Fibroblast of mammary gland (primary cell): Measurements from ENCODE around the gene NFE2L1.
"Not testable (repeated sequence)": the region's sequence is repeated elsewhere in the genome, so short reads cannot be mapped to it uniquely, and the experiment has no call there.

ENCODE experiments used
- DNase-seq: peaks from one replicate; pipeline ENCODE4 v3.0.0-alpha.2; 2010; ENCODE audit warnings: low read depth
- H3K4me3 ChIP-seq: 2 replicates; pipeline ENCODE4 v1.5.1; 2011; ENCODE audit warnings: low read depth, mild to moderate bottlenecking, low read length, moderate library complexity; ENCODE audit not compliant: control insufficient read depth
- TF ChIP-seq, protein P1 (sequence below): conservative IDR thresholded peaks from 2 replicates; pipeline ENCODE4 v1.5.1; 2011; ENCODE audit warnings: low read depth, low read length, inconsistent platforms; ENCODE audit not compliant: control insufficient read depth, insufficient read depth

The NFE2L1 gene, protein sequence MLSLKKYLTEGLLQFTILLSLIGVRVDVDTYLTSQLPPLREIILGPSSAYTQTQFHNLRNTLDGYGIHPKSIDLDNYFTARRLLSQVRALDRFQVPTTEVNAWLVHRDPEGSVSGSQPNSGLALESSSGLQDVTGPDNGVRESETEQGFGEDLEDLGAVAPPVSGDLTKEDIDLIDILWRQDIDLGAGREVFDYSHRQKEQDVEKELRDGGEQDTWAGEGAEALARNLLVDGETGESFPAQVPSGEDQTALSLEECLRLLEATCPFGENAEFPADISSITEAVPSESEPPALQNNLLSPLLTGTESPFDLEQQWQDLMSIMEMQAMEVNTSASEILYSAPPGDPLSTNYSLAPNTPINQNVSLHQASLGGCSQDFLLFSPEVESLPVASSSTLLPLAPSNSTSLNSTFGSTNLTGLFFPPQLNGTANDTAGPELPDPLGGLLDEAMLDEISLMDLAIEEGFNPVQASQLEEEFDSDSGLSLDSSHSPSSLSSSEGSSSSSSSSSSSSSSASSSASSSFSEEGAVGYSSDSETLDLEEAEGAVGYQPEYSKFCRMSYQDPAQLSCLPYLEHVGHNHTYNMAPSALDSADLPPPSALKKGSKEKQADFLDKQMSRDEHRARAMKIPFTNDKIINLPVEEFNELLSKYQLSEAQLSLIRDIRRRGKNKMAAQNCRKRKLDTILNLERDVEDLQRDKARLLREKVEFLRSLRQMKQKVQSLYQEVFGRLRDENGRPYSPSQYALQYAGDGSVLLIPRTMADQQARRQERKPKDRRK

DNA sequence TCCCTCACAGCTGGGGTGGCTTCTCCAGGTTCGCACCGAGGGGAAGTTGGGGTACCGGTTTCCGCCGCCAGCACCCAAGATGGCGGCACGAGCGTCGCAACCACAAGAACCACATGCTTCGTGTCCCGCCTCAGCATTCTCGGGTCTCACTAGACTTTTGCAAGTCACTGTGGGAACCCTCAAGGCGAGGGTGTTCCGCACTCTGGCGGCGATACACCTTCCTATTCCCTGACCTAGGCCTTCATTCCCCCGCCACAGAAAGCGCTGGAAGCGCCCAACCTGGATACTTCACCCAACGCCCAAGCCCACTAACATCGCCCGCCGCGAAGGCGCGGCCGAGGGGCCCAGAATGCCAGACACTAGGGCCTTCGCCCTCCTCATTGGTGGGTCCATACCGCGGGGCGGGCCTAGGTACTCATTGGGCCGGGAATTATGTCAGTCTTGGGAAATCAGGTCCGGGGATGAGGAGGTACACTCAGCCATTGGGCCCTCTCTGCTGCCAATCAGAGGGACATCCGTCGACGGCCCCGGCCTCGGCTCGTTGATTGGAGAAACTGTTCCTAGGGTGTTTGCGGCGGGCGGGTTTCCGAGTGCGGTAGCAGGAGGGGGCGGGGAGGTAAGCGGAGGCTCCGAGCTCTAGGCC, at the start of gene NFE2L1:
Gene NFE2L1 (plus strand): TSS at position 619 of the 643 bp plus-strand sequence. CDS start 2,760 bp downstream, outside the sequence.
- H3K4me3 ChIP-seq: peak within 1 kb of the TSS; percentile 86
- TF ChIP-seq, protein P1, sequence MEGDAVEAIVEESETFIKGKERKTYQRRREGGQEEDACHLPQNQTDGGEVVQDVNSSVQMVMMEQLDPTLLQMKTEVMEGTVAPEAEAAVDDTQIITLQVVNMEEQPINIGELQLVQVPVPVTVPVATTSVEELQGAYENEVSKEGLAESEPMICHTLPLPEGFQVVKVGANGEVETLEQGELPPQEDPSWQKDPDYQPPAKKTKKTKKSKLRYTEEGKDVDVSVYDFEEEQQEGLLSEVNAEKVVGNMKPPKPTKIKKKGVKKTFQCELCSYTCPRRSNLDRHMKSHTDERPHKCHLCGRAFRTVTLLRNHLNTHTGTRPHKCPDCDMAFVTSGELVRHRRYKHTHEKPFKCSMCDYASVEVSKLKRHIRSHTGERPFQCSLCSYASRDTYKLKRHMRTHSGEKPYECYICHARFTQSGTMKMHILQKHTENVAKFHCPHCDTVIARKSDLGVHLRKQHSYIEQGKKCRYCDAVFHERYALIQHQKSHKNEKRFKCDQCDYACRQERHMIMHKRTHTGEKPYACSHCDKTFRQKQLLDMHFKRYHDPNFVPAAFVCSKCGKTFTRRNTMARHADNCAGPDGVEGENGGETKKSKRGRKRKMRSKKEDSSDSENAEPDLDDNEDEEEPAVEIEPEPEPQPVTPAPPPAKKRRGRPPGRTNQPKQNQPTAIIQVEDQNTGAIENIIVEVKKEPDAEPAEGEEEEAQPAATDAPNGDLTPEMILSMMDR: no peak
- DNase-seq: peak; percentile 100

- no peak overlapping the region for H3K4me3 ChIP-seq
- DNase-seq: peak; percentile 60
- TF ChIP-seq, protein P1: no peak
Measured at GRCh38 chr17:47999582-47999981, 48.6 kb upstream of the NFE2L1 start.

DNA sequence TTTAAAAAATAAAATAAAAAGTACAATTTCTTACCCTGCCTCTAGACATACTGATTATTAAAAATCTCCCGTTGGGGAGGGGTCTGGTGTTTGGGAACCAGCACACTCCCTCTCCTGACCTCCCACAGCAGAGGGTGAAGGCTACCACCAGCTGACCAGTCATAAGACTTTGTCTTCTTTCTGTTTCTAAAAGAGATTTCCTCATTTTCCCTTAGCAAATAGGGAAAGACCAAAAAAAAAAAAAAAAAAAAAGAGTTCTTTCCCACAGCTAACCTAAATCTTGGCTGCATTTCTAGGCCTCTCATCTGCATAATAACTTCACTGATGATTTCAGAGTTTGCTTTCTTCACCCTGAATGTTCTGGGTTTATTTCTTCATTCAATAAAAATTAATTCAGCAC, 47.0 kb upstream of the NFE2L1 start:
- no peak overlapping the region for H3K4me3 ChIP-seq
- TF ChIP-seq, protein P1: no peak
- no peak for DNase-seq

- DNase-seq, H3K4me3 ChIP-seq: not testable (repeated sequence)
Measured at GRCh38 chr17:48001657-48002056, 46.5 kb upstream of the NFE2L1 start.

DNA sequence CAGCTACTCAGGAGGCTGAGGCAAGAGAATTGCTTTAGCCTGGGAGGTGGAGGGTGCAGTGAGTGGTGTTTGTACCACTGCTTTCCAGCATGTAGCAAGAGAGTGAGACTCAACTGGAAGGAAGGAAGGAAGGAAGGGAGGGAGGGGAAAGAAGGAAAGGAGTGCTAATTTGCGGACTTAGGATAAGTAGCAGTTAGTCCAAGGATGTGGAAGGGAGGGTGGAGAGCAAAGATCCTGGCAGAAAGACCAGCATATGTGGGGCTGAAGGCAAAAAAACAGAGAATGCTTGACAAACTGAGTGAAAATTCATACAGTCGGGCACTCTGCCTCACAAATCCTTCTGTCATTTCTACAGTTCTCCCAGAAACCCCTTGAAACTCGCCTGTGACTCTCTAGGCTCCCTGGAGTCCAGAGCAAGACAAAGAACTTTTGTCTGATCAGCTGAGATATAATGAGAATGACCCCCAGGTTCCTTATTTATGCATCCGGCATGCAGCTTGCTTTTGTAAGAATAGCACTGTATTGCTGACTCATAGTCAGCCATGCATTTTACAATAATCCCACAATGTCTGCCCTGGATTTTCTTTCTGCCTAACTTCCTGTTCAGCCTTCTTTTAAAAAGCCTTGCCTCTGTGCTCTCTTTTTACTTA, 45.8 kb upstream of the NFE2L1 start:
- TF ChIP-seq, protein P1: no peak
- no peak overlapping the region for H3K4me3 ChIP-seq
- peak; percentile 74 for DNase-seq

GRCh38 chr17:48002916-48003416, 45.2 kb upstream of the NFE2L1 start:
- TF ChIP-seq, protein P1: no peak
- no peak overlapping the region for H3K4me3 ChIP-seq
- no peak for DNase-seq
